Smooth muscle cell of the brain vasculature (primary cell): ENCODE measurements around the gene ANKRD11.
"Not testable (repeated sequence)": the region's sequence is repeated elsewhere in the genome, so short reads cannot be mapped to it uniquely, and the experiment has no call there.

Source experiments
- DNase-seq: peaks from one replicate; pipeline ENCODE4 v3.0.0-alpha.2; 2012; ENCODE audit warnings: low read depth, low spot score

ANKRD11 gene

DNA sequence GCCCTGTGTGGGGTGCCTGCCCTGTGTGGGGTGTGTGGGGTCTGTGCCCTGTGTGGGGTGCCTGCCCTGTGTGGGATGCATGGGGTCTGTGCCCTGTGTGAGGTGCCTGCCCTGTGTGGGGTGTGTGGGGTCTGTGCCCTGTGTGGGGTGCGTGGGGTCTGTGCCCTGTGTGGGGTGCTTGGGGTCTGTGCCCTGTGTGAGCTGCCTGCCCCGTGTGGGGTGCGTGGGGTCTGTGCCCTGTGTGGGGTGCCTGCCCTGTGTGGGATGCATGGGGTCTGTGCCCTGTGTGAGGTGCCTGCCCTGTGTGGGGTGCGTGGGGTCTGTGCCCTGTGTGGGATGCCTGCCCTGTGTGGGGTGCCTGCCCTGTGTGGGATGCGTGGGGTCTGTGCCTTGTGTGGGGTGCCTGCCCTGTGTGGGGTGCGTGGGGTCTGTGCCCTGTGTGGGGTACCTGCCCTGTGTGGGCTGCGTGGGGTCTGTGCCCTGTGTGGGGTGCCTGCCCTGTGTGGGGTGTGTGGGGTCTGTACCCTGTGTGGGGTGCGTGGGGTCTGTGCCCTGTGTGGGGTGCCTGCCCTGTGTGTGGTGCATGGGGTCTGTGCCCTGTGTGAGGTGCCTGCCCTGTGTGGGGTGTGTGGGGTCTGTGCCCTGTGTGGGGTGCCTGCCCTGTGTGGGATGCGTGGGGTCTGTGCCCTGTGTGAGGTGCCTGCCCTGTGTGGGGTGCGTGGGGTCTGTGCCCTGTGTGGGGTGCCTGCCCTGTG lies 190.8 kb downstream of the ANKRD11 start:
- DNase-seq: not testable (repeated sequence)

DNA sequence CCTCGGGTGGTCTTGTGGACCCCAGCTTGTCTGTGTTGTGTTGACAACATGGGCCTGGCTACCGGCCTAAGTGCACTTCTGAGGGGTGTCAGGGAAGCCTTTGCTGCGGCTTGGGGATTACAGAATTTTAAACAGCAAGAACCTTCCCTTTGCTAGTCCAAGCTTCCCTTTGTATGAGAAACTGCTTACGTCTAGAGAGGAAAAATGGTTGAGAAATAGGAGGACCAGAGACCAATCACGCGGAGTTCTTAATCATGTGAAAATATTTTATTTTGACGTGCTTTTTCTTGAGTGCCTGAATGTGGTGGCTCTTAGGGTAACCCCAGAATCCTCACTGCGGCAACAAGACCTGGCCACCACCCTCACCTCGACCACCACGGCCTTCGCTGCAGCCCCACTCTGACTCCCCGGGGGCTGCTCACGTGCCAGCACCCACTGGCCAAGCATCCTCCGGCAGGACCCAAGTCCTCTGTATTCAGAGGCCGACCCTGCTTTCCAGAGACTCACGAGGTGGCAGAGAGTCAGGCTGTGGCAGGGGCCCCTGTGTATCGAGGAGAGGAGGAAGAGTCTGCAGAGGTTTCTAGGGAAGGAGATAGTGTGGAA lies 191.6 kb downstream of the ANKRD11 start:
- DNase-seq: no peak

DNA sequence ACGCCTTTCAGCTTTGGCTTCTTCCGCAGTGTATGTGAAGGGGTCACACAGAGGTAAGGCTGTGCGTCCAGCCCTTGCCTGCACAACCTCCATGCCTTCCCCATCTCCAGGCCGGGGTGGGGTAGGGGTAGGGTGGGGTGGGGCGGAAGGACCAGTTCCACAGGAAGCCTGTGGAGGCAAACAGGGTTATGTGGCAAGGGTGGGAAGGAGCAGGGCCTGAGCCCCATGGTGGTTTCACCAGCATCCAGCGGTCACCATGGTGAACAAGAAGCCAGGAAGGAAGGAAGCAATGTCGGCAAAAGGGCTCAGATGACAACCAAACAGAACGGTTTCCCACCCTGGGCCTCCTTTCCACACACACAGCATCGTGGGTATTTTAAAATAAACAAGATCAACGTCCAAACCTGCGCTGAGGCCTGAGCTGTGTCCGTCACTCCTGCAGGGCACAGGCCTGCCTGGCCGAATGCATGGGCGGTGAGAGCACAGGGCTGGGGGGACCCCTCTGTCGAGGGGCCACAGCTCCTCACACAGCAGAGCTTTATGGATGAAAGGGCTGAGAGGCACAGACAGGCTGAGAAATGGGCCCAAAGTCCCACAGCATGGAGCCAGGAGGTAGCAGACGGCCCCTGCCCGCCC lies 192.3 kb downstream of the ANKRD11 start:
- no peak for DNase-seq

DNA sequence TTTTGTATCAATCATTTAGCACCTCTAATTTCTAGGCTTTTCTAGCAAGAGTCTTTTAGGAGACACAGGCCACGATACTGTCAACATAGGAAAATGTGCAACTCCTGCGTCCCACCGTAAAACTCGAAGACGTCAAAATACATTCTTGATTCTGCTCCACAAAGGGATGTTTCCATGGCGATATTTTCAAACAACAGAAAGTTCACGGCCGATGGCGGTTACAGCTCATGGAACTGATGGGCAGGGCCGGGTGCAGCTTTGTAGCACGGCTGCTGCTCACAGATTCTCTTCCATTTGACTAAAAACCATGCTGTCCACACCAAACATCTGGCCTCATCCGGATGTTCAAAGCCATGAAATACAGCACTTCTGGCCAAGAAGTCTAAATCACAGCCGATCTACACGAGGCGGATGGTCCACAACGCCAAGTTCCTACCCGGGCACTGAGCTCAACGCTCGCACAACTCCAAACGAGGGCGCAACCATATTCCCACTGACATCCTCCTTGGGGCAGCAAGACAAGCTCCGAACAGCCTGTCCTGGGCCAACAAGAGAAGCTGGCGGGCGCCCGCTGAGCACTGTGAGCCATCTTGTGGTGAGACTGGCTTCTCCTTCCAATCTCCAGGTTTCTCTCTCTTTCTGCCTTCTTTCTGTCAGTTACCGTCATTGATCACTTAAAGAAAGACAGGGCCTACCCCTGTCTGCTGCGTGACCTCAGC lies 193.0 kb downstream of the ANKRD11 start:
- no peak for DNase-seq

DNA sequence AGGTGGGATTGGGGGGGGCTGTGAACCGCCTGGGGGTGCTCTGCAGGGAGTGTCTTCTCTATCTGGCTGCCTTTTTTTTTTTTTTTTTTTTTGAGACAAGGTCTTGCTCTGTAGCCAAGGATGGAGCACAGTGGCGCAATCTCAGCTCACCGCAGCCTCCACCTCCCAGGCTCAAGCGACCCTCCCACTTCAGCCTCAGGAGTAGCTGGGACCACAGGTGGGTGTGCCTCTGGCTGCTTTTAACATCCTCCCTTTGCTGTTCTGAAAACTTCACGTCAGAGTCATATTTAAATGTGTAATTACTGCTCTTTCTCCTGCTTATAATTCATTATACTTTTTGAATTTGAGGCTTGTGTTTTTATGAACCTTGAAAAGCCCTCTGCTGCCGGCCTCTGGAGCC lies 194.4 kb downstream of the ANKRD11 start:
- DNase-seq: no peak

DNA sequence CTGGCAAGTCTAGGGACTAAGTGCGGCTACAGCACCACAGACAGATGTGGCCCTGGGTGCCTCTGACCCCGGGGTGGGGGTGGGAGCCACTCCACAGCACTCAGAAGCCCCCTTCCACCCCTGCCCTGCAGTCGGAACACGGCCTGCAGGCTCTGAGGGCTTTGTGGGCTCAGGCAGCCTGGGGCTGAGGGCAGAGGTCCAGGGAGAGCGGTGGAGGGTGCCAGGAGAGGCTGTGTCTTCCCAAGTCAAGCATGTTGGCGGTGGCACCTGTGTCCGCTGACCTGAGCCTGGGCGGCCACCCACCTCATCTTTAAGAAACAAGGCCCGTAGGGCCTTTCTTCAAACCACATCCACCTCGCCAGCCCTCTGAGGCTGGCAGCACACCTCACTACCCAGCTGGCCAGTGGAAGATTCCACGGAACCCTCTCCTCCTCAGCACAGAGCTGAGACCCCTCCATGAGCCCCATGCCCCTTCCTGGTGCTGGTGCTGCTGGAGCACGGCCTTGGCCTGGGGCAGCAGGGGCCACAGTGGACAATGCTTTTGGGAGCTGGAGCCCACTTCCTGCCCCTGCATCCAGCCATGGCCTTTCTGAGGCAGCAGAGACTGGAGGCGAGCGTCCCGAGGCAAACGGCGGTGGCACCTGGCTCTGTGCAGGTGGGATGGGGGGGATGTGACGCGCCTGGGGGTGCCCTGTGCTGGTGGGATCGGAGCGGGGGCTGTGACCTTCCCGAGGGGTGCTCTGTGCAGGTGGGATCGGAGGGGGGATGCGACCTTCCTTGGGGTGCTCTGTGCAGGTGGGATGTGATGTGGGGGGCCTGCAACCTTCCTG lies 195.1 kb downstream of the ANKRD11 start:
- DNase-seq: no peak

DNA sequence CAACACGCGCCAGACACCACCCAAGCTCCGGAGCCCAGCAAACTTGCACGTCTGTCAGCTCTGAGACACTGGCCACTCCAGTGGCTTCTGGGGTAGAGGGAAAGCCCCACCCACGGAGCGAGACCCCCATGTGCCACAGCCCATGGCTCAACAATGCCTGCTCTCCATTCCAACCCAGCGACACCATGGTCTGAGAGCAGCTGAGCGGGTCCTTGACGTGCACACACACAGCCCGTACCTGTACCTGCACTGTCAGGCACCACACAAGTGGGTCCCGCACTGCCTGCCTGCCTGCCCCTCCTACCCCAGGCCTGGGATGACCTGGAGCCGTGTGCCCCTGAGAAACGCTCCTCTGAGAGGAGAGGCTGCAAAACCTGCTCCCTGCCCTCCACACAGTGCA lies 195.9 kb downstream of the ANKRD11 start:
- no peak for DNase-seq

DNA sequence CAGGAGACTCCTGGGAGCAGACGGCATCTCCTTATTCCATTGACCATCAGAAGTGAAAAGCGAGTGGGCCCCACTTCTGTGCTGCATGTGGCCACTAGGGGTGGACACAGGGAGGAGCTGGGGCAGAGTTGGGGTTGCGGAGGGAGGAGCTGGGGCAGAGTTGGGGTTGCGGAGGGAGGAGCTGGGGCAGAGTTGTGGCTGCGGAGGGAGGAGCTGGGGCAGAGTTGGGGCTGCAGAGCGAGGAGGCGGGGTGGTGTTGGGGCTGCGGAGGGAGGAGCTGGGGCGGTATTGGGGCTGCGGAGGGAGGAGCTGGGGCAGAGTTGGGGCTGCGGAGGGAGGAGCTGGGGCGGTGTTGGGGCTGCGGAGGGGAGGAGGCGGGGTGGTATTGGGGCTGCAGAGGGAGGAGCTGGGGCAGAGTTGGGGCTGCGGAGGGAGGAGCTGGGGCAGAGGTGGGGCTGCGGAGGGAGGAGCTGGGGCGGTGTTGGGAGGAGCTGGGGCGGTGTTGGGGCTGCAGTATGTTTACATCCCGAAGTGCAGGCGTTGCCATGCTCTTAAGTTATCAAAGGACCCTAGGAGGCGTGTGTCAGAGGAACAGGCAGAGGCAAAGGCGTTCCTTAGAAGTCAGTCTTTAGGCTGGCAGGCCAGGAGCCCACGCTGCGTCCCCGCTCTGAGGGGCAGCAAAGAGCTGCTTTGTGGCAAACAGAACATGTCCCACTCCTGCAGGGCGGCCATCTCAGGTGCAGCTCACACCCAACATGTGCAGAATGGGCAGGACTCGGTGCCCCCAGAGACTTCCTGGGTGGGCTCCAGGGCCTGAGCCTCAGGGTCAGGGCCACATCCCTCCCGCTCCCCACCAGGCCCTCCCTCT lies 196.9 kb downstream of the ANKRD11 start:
- DNase-seq: no peak

DNA sequence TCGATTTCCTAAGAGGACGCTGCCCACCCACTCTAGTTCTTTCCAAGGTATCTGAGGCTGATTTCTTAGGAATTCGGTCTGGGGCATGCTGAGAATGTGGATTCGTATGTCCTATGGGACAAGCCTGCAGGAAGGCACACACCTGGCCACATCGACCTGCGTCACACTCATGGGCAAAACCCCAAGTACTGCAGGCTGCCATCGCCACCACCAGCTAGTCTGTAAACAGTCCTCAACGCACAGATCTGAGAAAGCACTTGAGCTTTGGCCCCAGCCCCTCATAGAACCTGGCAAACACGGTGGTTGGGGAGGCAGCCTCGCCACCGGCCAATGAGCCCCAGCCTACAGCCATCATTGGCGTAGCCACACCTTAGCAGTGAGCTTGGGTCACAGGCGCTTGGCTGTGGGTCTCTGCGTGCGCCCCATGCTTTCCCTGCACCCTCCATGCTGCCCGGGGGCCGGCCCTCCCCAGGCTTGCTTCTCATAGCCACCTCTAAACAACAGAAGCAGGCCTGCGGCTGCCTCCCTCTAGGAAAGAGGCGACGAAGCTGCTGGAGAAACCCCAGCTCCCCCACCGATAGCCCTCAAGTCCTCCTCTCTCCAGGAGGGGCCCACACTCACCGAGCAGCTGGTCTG lies 197.8 kb downstream of the ANKRD11 start:
- DNase-seq: no peak

DNA sequence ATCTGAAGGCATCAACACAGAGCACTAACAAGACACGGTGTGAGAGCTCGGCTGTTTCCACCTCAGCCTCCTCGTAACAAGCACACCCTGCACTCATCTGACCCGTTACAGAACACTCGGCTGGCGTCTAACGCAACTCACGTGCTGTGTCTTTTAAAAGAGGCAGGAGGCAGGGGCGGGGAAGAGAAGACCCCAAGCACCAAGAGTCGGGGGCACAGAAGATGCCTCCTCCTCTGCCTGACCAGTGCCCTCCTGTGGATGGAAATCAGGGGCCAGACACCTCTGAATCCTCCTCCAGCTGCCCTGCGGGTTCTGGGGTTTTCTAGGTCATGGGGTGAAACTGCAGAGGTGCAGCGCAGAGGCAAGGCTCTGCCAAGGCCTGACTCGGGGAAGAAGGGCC lies 198.6 kb downstream of the ANKRD11 start:
- DNase-seq: no peak

DNA sequence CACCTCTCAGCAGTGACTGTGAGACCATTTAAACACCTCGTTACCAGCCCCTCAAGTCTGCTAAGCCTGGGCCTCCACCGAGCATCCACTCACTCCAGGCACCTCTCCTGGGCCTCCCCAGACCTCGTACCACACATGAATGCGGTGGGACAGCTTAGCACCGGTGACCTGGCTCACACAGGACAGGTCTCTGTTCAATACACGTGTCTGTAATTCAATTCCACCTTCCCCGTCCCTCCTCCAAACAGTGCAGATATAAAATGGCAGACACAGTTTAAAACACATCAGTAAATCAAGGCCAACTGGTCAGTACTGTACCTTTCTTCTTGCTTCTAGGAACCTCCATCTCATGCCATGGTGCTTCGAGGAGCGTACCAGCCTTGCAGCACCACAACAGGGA lies 199.0 kb downstream of the ANKRD11 start:
- DNase-seq: no peak

DNA sequence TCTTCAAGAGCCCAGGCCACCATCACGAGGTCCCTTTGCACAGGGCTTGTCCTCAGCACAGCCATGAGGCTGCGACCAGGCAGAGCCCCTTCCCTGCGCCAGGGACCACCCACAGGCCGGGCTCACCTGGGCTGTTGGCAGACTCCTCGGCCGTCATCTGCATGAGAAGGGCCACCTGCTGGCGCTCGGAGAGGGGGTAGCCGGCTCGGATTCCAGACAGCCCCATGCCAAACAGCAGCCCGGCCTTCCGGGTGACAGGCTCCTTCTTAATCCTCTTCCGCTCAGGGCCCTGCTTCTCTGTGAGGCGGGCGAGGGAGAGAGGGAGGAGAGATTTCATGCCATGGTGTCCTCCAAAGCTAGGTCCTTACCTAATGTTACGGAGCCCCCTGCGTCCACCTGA lies 199.5 kb downstream of the ANKRD11 start:
- DNase-seq: no peak

DNA sequence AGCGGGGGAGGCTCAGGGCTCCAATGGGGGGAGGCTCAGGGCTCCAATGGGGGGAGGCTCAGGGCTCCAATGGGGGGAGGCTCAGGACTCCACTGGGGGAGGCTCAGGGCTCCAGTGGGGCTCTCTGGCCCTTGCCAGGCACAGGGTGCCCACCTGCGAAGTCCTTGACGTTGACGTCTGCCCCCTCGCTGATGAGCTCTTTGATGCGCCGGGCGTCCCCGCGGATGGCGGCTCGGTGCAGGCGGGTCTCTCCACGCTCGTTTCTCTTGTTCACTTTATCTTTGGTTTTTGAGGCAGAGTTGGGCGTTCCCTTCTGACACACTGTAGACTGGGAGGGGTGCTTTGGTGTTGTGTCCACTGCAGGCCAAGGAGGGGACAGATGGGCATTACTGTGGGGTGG lies 199.9 kb downstream of the ANKRD11 start:
- DNase-seq: no peak

DNA sequence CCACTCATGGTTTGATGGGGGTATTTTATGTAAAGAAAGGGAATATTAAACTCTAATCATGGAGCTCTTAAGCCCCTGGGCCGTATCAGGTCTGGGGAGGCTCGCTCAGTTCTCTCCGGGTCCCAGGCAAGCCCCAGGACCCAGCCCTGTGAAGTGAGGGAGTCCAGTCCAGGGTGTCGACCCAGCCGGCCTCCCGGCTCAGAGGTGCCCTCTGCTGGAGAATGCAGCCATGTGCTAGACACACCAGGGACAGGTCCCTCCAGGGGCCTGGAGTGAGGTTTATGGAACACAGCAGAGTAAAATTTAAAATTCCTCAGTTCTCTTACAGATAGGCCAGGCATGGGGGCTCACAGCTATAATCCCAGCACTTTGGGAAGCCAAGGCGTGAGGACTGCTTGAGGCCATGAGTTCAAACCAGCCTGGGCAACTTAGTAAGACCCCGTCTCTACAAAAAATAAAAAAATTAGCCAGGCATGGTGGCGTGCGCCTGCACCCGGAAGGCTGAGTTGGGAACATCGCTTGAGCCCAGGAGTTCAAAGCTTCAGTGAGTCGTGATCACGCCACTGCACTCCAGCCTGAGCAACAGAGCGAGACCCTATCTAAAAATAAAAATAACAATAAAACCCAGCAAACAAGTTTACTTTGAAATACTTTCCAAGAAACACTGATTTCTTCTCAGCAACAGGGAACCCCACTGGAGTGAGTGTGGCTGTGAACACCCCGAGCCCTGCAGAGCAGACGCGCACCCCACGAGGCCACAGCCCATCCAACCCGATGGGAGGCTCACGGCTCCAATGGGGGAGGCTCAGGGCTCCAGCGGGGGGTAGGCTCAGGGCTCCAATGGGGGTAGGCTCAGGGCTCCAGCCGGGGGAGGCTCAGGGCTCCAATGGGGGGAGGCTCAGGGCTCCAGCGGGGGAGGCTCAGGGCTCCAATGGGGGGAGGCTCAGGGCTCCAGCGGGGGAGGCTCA lies 200.6 kb downstream of the ANKRD11 start:
- peak; percentile 28 for DNase-seq

DNA sequence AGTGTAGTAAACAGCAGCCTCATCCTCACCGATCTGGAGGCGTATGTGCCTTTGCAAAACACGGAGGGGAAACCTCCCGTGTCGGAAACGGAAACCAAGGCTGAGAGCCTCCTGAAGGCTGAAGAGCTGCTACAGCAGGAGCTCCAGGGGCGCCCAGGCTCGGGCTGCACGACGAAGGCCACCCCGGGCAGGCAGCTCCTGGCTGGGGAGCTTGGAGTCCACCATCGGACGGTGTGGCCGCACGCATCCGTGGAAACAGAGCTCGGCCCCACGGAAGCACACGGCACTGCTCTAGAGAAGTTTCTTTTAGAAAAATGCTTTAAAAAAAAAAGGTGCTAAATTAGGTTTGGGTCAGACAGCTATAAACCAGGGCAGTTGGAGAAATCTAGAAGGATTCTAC lies 201.4 kb downstream of the ANKRD11 start:
- no peak for DNase-seq

DNA sequence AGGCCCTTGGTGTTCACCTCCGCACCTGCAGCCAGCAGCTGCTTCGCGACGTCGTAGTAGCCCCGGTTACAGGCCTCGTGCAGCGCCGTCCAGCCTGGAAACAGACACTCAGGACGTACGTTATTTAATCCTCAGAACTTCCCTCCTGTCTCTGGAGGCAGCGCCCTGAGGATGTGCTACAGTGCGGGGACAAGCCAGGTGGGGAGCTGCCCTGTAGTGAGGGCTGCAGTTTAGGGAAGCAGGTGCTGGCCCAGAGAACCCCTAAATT lies 201.8 kb downstream of the ANKRD11 start:
- DNase-seq: no peak

DNA sequence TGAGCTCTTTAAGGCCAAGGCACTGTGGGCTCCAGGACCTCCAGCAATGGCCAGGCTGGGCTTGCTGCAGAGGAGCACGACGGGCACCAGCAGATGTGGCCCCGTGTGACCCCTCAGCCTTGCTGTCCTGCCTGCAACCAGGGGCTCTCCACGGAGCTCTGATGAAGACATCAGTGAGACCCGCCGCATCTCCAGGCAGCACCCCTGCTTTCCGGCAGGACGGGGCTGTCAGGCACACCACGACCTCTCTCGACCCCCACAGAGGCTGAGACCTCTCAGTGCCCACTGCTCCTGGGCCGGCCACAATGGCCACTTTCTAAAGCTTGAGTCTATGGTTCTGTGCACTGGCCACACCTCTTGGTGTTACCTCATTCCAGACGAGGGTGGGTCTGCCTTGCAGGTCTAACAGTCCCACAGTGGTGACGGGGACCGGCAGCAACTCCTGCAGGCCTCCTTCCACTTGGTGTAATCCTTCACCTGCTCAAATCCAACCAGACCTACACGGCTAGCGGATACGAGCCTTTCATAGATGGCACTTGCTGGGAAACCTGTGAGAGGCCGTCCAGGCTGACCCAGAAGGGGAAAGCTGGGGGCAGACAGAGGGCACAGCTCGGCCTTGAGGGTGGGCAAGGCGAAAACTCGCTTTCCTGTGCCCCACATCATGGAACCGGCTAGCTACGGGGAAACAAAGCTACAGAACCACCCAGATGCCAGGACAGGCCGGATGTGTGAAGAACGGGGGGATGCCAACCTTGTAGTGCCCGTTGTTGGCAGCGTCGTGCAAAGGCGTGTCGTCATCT lies 202.4 kb downstream of the ANKRD11 start:
- DNase-seq: no peak

DNA sequence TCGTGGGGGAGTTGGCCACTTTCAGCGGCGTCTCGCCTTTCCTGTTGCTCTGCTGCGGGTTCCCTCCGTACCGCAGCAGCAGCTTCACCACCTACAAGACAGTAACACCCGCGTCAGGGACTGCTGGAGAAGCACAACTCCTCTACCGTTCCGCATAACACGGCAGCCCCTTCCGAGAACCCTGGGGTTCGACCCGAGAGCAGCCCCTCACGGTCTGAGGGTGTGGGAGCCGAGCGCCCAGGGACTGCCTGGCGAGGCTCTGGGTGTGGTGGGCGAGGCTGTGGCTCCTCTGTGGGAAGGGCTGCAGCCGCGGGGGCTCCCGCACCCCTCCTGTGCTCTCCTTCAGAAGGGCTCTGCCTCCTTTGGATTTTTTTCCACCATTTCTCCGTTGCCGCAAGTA lies 204.3 kb downstream of the ANKRD11 start:
- no peak for DNase-seq
